Measurements from ENCODE around the gene ACAT1.
"Not testable (repeated sequence)": the region's sequence is repeated elsewhere in the genome, so short reads cannot be mapped to it uniquely, and the experiment has no call there.

DNA sequence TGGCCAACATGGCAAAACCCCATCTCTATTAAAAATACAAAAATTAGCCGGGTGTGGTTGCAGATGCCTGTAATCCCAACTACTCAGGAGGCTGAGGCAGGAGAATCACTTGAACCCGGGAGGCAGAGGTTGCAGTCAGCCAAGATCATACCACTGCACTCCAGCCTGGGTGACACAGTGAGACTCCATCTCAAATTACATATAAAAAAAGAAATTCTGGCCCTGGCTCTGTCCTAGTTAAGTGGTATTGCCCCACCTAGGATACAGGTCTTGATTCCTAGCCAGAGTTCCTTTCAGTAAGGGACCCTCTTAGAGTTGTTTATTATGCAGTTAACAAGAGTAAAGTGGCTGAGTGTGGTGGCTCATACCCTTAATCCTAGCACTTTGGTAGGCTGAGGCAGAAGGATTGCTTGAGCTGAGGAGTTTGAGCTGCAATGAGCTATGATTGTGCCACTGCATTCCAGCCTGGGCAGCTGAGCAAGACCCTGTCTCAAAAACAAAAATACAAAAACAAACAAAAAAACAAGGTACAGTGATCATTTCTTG is 11.7 kb downstream of the ACAT1 start:
- TF ChIP-seq, protein P1, sequence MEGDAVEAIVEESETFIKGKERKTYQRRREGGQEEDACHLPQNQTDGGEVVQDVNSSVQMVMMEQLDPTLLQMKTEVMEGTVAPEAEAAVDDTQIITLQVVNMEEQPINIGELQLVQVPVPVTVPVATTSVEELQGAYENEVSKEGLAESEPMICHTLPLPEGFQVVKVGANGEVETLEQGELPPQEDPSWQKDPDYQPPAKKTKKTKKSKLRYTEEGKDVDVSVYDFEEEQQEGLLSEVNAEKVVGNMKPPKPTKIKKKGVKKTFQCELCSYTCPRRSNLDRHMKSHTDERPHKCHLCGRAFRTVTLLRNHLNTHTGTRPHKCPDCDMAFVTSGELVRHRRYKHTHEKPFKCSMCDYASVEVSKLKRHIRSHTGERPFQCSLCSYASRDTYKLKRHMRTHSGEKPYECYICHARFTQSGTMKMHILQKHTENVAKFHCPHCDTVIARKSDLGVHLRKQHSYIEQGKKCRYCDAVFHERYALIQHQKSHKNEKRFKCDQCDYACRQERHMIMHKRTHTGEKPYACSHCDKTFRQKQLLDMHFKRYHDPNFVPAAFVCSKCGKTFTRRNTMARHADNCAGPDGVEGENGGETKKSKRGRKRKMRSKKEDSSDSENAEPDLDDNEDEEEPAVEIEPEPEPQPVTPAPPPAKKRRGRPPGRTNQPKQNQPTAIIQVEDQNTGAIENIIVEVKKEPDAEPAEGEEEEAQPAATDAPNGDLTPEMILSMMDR (optimal IDR thresholded peaks at IDR 0.05 in 1 of 3, IDR thresholded peaks at IDR 0.05 in 1 of 3, conservative IDR thresholded peaks at IDR 0.05 in 1 of 3; ENCODE audit: extremely low read depth in 1 of 3, insufficient read depth in 2 of 3, low read length in 3 of 3), result not testable (repeated sequence)
- not testable (repeated sequence) for TF ChIP-seq EZH2 (IDR thresholded peaks at IDR 0.05; ENCODE audit: low read length)
